Type B pancreatic cell (in vitro differentiated cells): ENCODE data around the gene PLAC8. TPM values are rescaled to one million over a fixed set of nuclear protein-coding genes. Genes with fewer than 3 reads are reported as not detected.
"Not testable (repeated sequence)": the region's sequence is repeated elsewhere in the genome, so short reads cannot be mapped to it uniquely, and the experiment has no call there.

Experiments
- DNase-seq: peaks from one replicate; pipeline ENCODE4 v3.0.0; 2021; ENCODE audit warnings: mixed read lengths; ENCODE audit not compliant: unreplicated experiment; ENCODE audit errors: extremely low spot score
- H3K27ac Mint-ChIP-seq: 2 replicates; pipeline ENCODE4 v1.8.0; 2021; ENCODE audit warnings: mild to moderate bottlenecking, mixed read lengths
- H3K27me3 Mint-ChIP-seq: 2 replicates; pipeline ENCODE4 v1.8.0; 2021; ENCODE audit warnings: mixed read lengths
- H3K36me3 Mint-ChIP-seq: 2 replicates; pipeline ENCODE4 v1.8.0; 2021; ENCODE audit warnings: mixed read lengths
- H3K4me1 Mint-ChIP-seq: one replicate; pipeline ENCODE4 v1.8.0; 2021; ENCODE audit warnings: mixed read lengths; ENCODE audit not compliant: unreplicated experiment
- H3K4me3 Mint-ChIP-seq: 2 replicates; pipeline ENCODE4 v1.8.0; 2021; ENCODE audit warnings: mild to moderate bottlenecking, mixed read lengths
- H3K9me3 Mint-ChIP-seq: 2 replicates; pipeline ENCODE4 v1.8.0; 2021; ENCODE audit warnings: mixed read lengths
- CTCF ChIP-seq: fragments of 200-600 bp; sonication (generic); conservative IDR thresholded peaks from 2 replicates; pipeline ENCODE4 v1.5.0; 2021; ENCODE audit warnings: antibody characterized with exemption, mild to moderate bottlenecking
- total RNA-seq: library from RNA; stranded (reverse); gene quantifications from 2 replicates; pipeline ENCODE4 v1.2.1, GENCODE V29; 2021; ENCODE audit warnings: low replicate concordance

The PLAC8 gene
- total RNA-seq, 1 donor from 2014 or later: 38.4 TPM

- H3K27me3 Mint-ChIP-seq: no peaks in the 10 kb centered on the region
These were observed 59.6 kb downstream of the PLAC8 start for GRCh38 chr4:83054928-83055327.

GRCh38 chr4:83048781-83049180 lies 65.7 kb downstream of the PLAC8 start:
- not testable (repeated sequence) for H3K9me3 Mint-ChIP-seq, H3K27ac Mint-ChIP-seq, DNase-seq, H3K4me3 Mint-ChIP-seq, H3K27me3 Mint-ChIP-seq, H3K4me1 Mint-ChIP-seq
- peaks cover 29% of the 10 kb centered on the region for H3K36me3 Mint-ChIP-seq

More at GRCh38 chr4:83054928-83055327, 59.6 kb downstream of the PLAC8 start:
- Mint-ChIP-seq H3K36me3 (peaks cover 36% of the 10 kb centered on the region), H3K9me3 (no peaks in the 10 kb centered on the region), H3K4me3 (no peak overlapping the region), H3K27ac (no peak overlapping the region), H3K4me1 (no peaks in the 10 kb centered on the region)
- no peak for DNase-seq
- TF ChIP-seq CTCF: peak; percentile 63

DNA sequence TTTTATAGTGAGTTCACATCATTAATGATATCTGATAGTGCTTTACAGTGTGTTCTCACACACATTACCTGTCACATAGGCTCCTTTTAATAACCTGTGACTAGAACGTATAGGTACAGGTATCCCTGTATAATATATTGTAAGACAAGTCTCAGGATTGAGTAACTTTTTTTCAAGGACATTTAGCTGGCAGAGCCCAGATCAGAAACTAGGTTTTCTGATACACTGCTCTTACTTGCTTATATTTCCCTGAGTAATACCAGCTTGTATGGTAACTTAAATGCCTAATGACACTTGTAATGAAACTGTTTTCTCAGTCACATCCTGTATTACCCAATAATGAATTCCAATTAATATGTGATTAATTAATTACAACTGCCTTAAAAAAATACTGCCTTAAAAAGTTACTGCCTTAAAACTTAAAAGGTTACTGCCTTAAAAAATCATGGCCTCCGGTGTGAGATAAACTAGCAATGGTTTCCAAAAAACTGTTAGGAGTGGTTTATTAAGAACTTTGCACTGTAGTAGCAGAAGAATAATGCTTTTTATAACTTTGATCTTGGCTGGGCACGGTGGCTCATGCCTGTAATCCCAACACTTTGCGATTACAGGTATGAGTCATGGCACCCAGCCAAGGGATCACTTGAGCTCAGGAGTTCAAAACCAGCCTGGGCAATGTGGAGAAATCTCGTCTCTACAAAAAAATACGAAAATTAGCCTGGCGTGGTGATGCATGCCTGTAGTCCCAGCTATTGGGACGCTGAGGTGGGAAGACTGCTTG lies 67.6 kb downstream of the PLAC8 start:
- Mint-ChIP-seq H3K9me3 (no peaks in the 10 kb centered on the region), H3K36me3 (peaks cover 16% of the 10 kb centered on the region), H3K4me1 (no peaks in the 10 kb centered on the region), H3K27me3 (no peaks in the 10 kb centered on the region), H3K27ac (no peak overlapping the region), H3K4me3 (no peak overlapping the region)
- TF ChIP-seq CTCF: no peak
- DNase-seq: no peak

DNA sequence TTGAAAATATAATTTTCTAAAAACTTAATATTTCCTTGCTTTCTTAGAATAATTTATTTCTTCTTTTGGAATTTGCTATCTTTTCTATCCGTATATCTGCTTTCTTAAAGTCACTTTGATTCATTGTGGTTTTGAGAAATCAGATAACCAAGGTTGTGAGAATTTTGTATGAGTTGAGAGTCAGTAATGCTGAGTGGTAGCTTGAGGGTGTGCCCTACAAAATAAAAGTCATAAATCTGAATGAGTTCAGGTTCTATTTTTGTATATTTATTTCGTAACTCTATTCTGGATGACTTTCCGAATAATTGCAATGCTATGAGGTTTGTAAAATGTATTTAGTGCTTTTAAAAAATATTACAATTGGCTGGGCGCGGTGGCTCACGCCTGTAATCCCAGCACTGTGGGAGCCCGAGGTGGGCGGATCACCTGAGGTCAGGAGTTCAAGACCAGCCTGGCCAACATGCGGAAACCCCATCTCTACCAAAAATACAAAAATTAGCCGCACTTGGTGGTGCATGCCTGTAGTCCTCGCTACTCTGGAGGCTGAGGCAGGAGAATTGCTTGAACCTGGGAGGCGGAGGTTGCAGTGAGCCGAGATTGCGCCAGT lies 70.6 kb downstream of the PLAC8 start:
- no peak for TF ChIP-seq CTCF
- H3K27me3 Mint-ChIP-seq: no peaks in the 10 kb centered on the region

DNA sequence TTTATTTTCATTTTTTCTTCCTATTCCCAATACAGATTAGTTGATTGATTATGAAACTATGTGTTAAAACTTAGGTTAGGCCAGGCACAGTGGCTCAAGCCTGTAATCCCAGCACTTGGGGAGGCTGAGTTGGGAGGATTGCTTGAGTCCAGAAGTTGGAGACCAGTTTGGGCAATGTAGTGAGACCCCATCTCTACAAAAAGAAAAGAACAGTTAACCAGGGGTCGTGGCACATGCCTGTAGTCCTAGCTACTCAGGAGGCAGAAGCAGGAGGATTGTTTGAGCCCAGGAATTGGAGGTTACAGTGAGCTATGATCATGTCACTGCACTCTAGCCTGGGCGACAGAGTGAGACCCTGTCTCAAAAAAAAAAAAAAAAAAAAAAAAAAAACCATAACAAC lies 71.4 kb downstream of the PLAC8 start:
- DNase-seq, H3K4me1 Mint-ChIP-seq, H3K9me3 Mint-ChIP-seq, H3K27ac Mint-ChIP-seq, H3K36me3 Mint-ChIP-seq, H3K27me3 Mint-ChIP-seq, H3K4me3 Mint-ChIP-seq: not testable (repeated sequence)

More for the DNA sequence above, 70.6 kb downstream of the PLAC8 start:
- Mint-ChIP-seq H3K36me3 (no peaks in the 10 kb centered on the region), H3K9me3 (no peaks in the 10 kb centered on the region), H3K27ac (no peak overlapping the region), H3K4me1 (no peaks in the 10 kb centered on the region), H3K4me3 (no peak overlapping the region)
- no peak for DNase-seq

DNA sequence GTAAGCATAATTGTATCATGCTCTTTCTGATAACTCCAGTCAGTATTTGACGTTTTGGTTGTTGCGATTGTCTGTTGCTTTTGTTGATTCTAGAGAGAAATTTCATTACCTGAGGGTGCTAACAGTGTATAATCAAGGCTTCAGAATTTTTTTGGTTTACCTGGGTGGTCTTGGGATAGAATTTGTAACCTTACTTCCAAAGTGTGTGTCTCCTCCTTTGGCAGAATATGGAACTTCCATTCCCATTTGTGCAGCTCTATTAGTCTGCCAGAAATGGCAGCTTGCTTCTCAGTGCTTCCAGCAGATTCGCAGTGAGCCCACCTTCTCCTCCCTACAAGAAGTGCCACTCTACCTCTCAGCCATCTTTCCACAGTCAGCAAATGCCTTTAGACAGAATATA lies 74.3 kb downstream of the PLAC8 start:
- no peaks in the 10 kb centered on the region for H3K9me3 Mint-ChIP-seq
- no peak for DNase-seq
- no peaks in the 10 kb centered on the region for H3K36me3 Mint-ChIP-seq
- H3K4me3 Mint-ChIP-seq: no peak overlapping the region
- no peak overlapping the region for H3K27ac Mint-ChIP-seq
- H3K4me1 Mint-ChIP-seq: peaks cover 7% of the 10 kb centered on the region
- no peaks in the 10 kb centered on the region for H3K27me3 Mint-ChIP-seq
- TF ChIP-seq CTCF: peak; percentile 44

Other genes starting within 250 kb of the PLAC8 start
- gene SEC31A, start 223.6 kb downstream of the PLAC8 start, total RNA-seq: 233 and 295 TPM in 2 replicates
- gene THAP9, start 214.0 kb downstream of the PLAC8 start, total RNA-seq: 5.3 and 8.4 TPM in 2 replicates
- gene LIN54, start 103.9 kb downstream of the PLAC8 start, total RNA-seq: 15.7 and 17.5 TPM in 2 replicates
- gene COPS4, start 79.5 kb downstream of the PLAC8 start, total RNA-seq: 26.0 and 34.4 TPM in 2 replicates
- 16.5 and 18.8 TPM in 2 replicates for gene COQ2, start 170.1 kb upstream of the PLAC8 start, total RNA-seq
- 17.6 and 87.8 TPM in 2 replicates for gene HPSE, start 220.1 kb upstream of the PLAC8 start, total RNA-seq